ENCODE results near the gene CLCNKB.
"Not testable (repeated sequence)": the region's sequence is repeated elsewhere in the genome, so short reads cannot be mapped to it uniquely, and the experiment has no call there.

CLCNKB gene

GRCh38 chr1:16043521-16043920, at the start of gene CLCNKB:
Gene CLCNKB (plus strand): TSS chr1:16043782. CDS start chr1:16044493, 711 bp downstream.
- no peaks in the 10 kb centered on the region for H3K36me3 ChIP-seq (ENCODE audit: insufficient read depth, low read length)
- no peak within 1 kb of the TSS for H3K27ac ChIP-seq
- H3K9ac ChIP-seq (ENCODE audit: insufficient read length) = no peak within 1 kb of the TSS
- no peak for TF ChIP-seq POLR2AphosphoS5 (IDR thresholded peaks at IDR 0.05; ENCODE audit: borderline replicate concordance, low read depth, low read length)
- TF ChIP-seq EZH2 (IDR thresholded peaks at IDR 0.05) = no peak
- no peak for TF ChIP-seq FOXP2 (optimal IDR thresholded peaks at IDR 0.05; ENCODE audit: control extremely low read depth, extremely low read length, insufficient read depth)
- H3K9me3 ChIP-seq (ENCODE audit: low read depth, low read length) = no peaks in the 10 kb centered on the region
- no peak for DNase-seq (ENCODE audit: low read depth, low spot score)
- no peak within 1 kb of the TSS for H3K4me3 ChIP-seq

- Histone ChIP-seq H3K27ac (no peak overlapping the region), H3K36me3 (ENCODE audit: insufficient read depth, low read length) (no peaks in the 10 kb centered on the region), H3K9ac (ENCODE audit: insufficient read length) (no peak overlapping the region), H3K4me3 (no peak overlapping the region), H3K9me3 (ENCODE audit: low read depth, low read length) (no peaks in the 10 kb centered on the region)
- TF ChIP-seq POLR2AphosphoS5 (IDR thresholded peaks at IDR 0.05; ENCODE audit: borderline replicate concordance, low read depth, low read length) (no peak), EZH2 (IDR thresholded peaks at IDR 0.05) (no peak), FOXP2 (optimal IDR thresholded peaks at IDR 0.05; ENCODE audit: control extremely low read depth, extremely low read length, insufficient read depth) (no peak)
- DNase-seq (ENCODE audit: low read depth, low spot score) = no peak
Observed at GRCh38 chr1:15994081-15994480, 49.5 kb upstream of the CLCNKB start.

GRCh38 chr1:15994590-15995351, 48.8 kb upstream of the CLCNKB start:
- H3K36me3 ChIP-seq (ENCODE audit: insufficient read depth, low read length) = no peaks in the 10 kb centered on the region
- no peak for DNase-seq (ENCODE audit: low read depth, low spot score)
- no peaks in the 10 kb centered on the region for H3K9me3 ChIP-seq (ENCODE audit: low read depth, low read length)
- no peak overlapping the region for H3K27ac ChIP-seq
- H3K9ac ChIP-seq (ENCODE audit: insufficient read length) = no peak overlapping the region
- H3K4me3 ChIP-seq = no peak overlapping the region
- TF ChIP-seq FOXP2 (optimal IDR thresholded peaks at IDR 0.05; ENCODE audit: control extremely low read depth, extremely low read length, insufficient read depth) (no peak), POLR2AphosphoS5 (IDR thresholded peaks at IDR 0.05; ENCODE audit: borderline replicate concordance, low read depth, low read length) (no peak), EZH2 (IDR thresholded peaks at IDR 0.05) (no peak)

GRCh38 chr1:15997076-15997585, 46.5 kb upstream of the CLCNKB start:
- H3K9ac ChIP-seq (ENCODE audit: insufficient read length) = no peak overlapping the region
- DNase-seq (ENCODE audit: low read depth, low spot score) = no peak
- H3K27ac ChIP-seq = no peak overlapping the region
- H3K36me3 ChIP-seq (ENCODE audit: insufficient read depth, low read length) = no peaks in the 10 kb centered on the region
- TF ChIP-seq FOXP2 (optimal IDR thresholded peaks at IDR 0.05; ENCODE audit: control extremely low read depth, extremely low read length, insufficient read depth) = no peak
- TF ChIP-seq POLR2AphosphoS5 (IDR thresholded peaks at IDR 0.05; ENCODE audit: borderline replicate concordance, low read depth, low read length) = no peak
- no peaks in the 10 kb centered on the region for H3K9me3 ChIP-seq (ENCODE audit: low read depth, low read length)
- no peak overlapping the region for H3K4me3 ChIP-seq

GRCh38 chr1:15997637-15998280, 45.8 kb upstream of the CLCNKB start:
- TF ChIP-seq POLR2AphosphoS5 (IDR thresholded peaks at IDR 0.05; ENCODE audit: borderline replicate concordance, low read depth, low read length) = no peak
- no peak overlapping the region for H3K27ac ChIP-seq
- DNase-seq (ENCODE audit: low read depth, low spot score) = no peak
- no peak overlapping the region for H3K9ac ChIP-seq (ENCODE audit: insufficient read length)
- H3K4me3 ChIP-seq = no peak overlapping the region
- no peaks in the 10 kb centered on the region for H3K36me3 ChIP-seq (ENCODE audit: insufficient read depth, low read length)
- H3K9me3 ChIP-seq (ENCODE audit: low read depth, low read length) = no peaks in the 10 kb centered on the region

GRCh38 chr1:15998929-15999328, 44.7 kb upstream of the CLCNKB start:
- Histone ChIP-seq H3K4me3 (no peak overlapping the region), H3K27ac (no peak overlapping the region), H3K9me3 (ENCODE audit: low read depth, low read length) (no peaks in the 10 kb centered on the region), H3K9ac (ENCODE audit: insufficient read length) (no peak overlapping the region), H3K36me3 (ENCODE audit: insufficient read depth, low read length) (no peaks in the 10 kb centered on the region)
- DNase-seq (ENCODE audit: low read depth, low spot score) = no peak
- TF ChIP-seq FOXP2 (optimal IDR thresholded peaks at IDR 0.05; ENCODE audit: control extremely low read depth, extremely low read length, insufficient read depth) = no peak
- no peak for TF ChIP-seq EZH2 (IDR thresholded peaks at IDR 0.05)
- no peak for TF ChIP-seq POLR2AphosphoS5 (IDR thresholded peaks at IDR 0.05; ENCODE audit: borderline replicate concordance, low read depth, low read length)

GRCh38 chr1:16001274-16001673, 42.3 kb upstream of the CLCNKB start:
- not testable (repeated sequence) for H3K9me3 ChIP-seq (ENCODE audit: low read depth, low read length); DNase-seq (ENCODE audit: low read depth, low spot score); H3K36me3 ChIP-seq (ENCODE audit: insufficient read depth, low read length); H3K4me3 ChIP-seq; H3K9ac ChIP-seq (ENCODE audit: insufficient read length); H3K27ac ChIP-seq

GRCh38 chr1:16005597-16005996, 38.0 kb upstream of the CLCNKB start:
- H3K9me3 ChIP-seq (ENCODE audit: low read depth, low read length) = no peaks in the 10 kb centered on the region
- H3K4me3 ChIP-seq = no peak overlapping the region
- no peaks in the 10 kb centered on the region for H3K36me3 ChIP-seq (ENCODE audit: insufficient read depth, low read length)
- H3K27ac ChIP-seq = no peak overlapping the region
- H3K9ac ChIP-seq (ENCODE audit: insufficient read length) = no peak overlapping the region
- no peak for DNase-seq (ENCODE audit: low read depth, low spot score)
- TF ChIP-seq POLR2AphosphoS5 (IDR thresholded peaks at IDR 0.05; ENCODE audit: borderline replicate concordance, low read depth, low read length) = no peak
- no peak for TF ChIP-seq FOXP2 (optimal IDR thresholded peaks at IDR 0.05; ENCODE audit: control extremely low read depth, extremely low read length, insufficient read depth)
- no peak for TF ChIP-seq EZH2 (IDR thresholded peaks at IDR 0.05)

Data from SK-N-MC (cell line).